ENCODE results near the gene BAG1.

BAG1 gene

DNA sequence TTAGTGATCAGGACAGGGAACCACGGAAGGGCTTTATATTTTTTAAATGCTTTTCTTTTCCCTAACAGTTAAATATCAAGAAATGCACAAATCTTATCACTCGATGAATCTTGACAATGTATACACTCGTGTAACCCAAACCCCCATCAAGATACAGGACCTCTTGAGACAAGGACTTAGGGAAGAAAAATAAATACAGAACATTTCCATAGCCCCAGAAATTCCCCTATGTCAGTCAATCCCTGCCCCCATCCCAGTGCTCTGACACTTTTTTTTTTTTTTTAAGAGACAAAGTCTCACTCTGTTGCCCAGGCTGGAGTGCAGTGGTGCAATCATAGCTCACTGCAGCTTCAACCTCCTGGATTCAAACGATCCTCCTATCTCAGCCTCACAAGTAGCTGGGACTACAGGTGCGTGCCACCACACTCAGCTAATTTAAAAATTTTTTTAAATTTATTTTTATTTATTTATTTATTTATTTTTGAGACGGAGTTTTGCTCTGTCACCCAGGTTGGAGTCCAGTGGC, 21.8 kb downstream of the BAG1 start:
- H3K9me3 Mint-ChIP-seq, result no peaks in the 10 kb centered on the region
- no peak overlapping the region for H3K4me3 Mint-ChIP-seq
- peaks cover 5% of the 10 kb centered on the region for H3K36me3 Mint-ChIP-seq (ENCODE audit: low read depth)
- H3K27me3 Mint-ChIP-seq, result no peaks in the 10 kb centered on the region
- no peaks in the 10 kb centered on the region for H3K4me1 Mint-ChIP-seq (ENCODE audit: low read depth)
- H3K27ac Mint-ChIP-seq, result no peak overlapping the region

- Mint-ChIP-seq H3K36me3 (ENCODE audit: low read depth) (no peaks in the 10 kb centered on the region), H3K4me3 (no peak overlapping the region), H3K9me3 (no peaks in the 10 kb centered on the region), H3K27ac (no peak overlapping the region), H3K27me3 (no peaks in the 10 kb centered on the region), H3K4me1 (ENCODE audit: low read depth) (no peaks in the 10 kb centered on the region)
Observed at GRCh38 chr9:33241298-33241697, 23.2 kb downstream of the BAG1 start.

DNA sequence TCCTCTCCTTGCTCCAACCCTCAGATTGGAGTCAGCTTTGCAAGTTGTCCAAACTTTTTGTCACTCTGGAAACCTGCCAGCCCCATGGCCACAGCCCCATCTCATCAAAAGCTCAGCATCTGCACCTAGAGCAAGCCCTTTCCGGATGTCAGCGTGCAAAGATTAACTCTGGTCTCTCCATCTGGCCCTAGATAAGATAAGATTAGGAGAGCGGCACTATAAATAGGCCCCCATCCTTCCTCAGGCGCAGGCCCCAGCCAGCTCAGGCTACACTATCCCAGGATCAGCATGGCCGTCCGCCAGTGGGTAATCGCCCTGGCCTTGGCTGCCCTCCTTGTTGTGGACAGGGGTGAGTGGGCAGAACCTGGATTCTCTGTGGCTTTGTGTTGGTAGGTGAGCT, 24.6 kb downstream of the BAG1 start, which contains the start of gene SPINK4:
Gene SPINK4, plus strand, starts transcription at position 247 of the 400 bp plus-strand sequence. Its CDS starts 42 bp downstream, at position 289.
- Mint-ChIP-seq H3K4me3 (no peak within 1 kb of the TSS), H3K27ac (peak within 1 kb of the TSS; percentile 70), H3K27me3 (peaks cover 4% of the 10 kb centered on the region)

DNA sequence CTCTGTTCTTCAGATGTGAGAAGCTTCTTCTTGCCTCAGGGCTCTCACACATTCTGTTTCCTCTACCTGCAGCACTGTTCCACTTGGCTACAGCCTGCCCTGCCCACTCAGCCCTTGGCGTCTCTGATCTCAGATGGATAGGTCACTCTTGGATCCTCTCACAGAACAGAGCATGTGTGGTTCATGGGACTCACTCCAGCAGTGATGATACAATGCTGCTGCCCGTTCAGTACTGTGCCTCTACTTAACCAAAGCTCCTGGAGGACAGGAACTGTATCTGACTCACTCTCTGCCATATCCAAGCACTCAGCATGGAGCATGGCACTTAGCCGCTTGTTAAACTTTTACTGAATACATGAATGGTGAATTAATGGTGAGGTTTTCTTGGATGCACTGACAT, 27.9 kb downstream of the BAG1 start:
- no peaks in the 10 kb centered on the region for H3K36me3 Mint-ChIP-seq (ENCODE audit: low read depth)
- H3K4me1 Mint-ChIP-seq (ENCODE audit: low read depth), result no peaks in the 10 kb centered on the region
- H3K9me3 Mint-ChIP-seq, result no peaks in the 10 kb centered on the region
- no peak overlapping the region for H3K27ac Mint-ChIP-seq
- peaks cover 4% of the 10 kb centered on the region for H3K27me3 Mint-ChIP-seq
- no peak overlapping the region for H3K4me3 Mint-ChIP-seq

More for the DNA sequence above, 24.6 kb downstream of the BAG1 start, which contains the start of gene SPINK4:
- H3K36me3 Mint-ChIP-seq (ENCODE audit: low read depth), result no peaks in the 10 kb centered on the region
- H3K9me3 Mint-ChIP-seq, result no peaks in the 10 kb centered on the region
- H3K4me1 Mint-ChIP-seq (ENCODE audit: low read depth), result no peaks in the 10 kb centered on the region

DNA sequence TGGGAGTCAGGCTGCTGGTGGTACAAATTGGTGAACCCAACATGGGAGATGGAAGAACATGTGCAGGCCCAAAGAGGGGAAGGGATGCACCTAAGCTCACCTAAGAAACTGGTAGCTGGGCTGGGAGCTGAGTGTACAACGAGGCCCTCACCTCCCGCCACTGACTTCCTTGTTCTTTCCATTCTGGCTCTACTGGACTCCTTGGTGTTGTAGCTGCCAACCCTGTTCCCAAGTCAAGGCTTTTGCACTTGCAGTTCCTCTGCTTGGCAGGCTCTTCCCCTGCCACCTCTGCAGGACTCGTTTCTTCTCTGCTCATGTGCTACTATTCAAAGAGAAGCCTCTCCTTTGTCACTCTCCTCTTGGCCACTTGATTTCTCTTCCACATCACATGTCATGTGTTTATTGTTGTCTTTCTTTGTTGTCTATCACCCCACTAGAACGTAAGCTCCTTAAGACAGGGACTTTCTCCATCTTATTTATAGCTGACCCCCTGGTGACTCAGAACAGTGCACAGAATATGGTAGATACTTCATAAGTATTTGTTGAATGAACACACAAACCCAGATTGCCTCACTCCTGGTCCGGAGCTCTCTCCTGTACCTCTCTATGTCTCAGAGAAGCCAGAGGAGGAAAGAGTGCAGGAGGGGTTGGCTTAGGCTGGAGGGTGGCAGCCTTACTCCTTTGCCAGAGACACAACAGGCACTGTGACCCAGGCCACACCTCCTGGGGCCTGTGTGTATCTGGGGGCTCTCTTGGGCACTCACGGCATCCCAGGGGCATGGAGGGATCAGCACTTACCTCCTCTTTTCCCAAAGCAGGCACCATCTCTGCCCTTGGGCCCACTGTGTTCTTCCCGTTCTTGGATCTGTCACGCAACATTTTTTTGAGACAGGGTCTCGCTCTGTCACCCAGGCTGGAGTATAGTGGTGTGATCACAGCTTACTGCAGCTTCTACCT, 29.7 kb downstream of the BAG1 start:
- no peak overlapping the region for H3K27ac Mint-ChIP-seq
- H3K4me1 Mint-ChIP-seq (ENCODE audit: low read depth), result no peaks in the 10 kb centered on the region
- no peaks in the 10 kb centered on the region for H3K9me3 Mint-ChIP-seq
- H3K27me3 Mint-ChIP-seq, result peaks cover 4% of the 10 kb centered on the region
- H3K4me3 Mint-ChIP-seq, result no peak overlapping the region
- H3K36me3 Mint-ChIP-seq (ENCODE audit: low read depth), result no peaks in the 10 kb centered on the region

GRCh38 chr9:33233626-33234342, 30.7 kb downstream of the BAG1 start:
- Mint-ChIP-seq H3K9me3 (no peaks in the 10 kb centered on the region), H3K27me3 (peaks cover 4% of the 10 kb centered on the region), H3K4me3 (no peak overlapping the region), H3K27ac (no peak overlapping the region), H3K36me3 (ENCODE audit: low read depth) (no peaks in the 10 kb centered on the region), H3K4me1 (ENCODE audit: low read depth) (no peaks in the 10 kb centered on the region)

GRCh38 chr9:33232815-33233214, 31.7 kb downstream of the BAG1 start:
- Mint-ChIP-seq H3K9me3 (no peaks in the 10 kb centered on the region), H3K4me1 (ENCODE audit: low read depth) (no peaks in the 10 kb centered on the region), H3K36me3 (ENCODE audit: low read depth) (no peaks in the 10 kb centered on the region), H3K4me3 (no peak overlapping the region), H3K27ac (peak overlapping the region; percentile 19), H3K27me3 (peaks cover 4% of the 10 kb centered on the region)

DNA sequence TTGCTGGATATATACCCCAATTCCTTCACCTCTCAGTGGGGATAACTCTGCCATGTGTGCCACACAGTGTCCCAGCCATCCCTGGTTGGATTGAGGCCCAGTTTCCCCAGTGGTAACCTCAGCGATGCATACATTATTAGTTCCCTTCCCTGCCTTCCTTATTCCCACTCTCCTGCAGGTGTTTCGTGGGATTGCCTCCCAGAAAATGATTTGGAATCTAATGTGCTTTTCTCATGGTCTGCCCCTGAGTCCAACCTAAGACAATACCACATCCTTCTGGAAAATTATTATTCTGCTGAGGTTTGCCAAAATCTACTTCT, 32.9 kb downstream of the BAG1 start:
- peaks cover 4% of the 10 kb centered on the region for H3K27me3 Mint-ChIP-seq
- H3K27ac Mint-ChIP-seq, result no peak overlapping the region
- H3K9me3 Mint-ChIP-seq, result no peaks in the 10 kb centered on the region
- no peaks in the 10 kb centered on the region for H3K4me1 Mint-ChIP-seq (ENCODE audit: low read depth)
- H3K36me3 Mint-ChIP-seq (ENCODE audit: low read depth), result no peaks in the 10 kb centered on the region
- no peak overlapping the region for H3K4me3 Mint-ChIP-seq

DNA sequence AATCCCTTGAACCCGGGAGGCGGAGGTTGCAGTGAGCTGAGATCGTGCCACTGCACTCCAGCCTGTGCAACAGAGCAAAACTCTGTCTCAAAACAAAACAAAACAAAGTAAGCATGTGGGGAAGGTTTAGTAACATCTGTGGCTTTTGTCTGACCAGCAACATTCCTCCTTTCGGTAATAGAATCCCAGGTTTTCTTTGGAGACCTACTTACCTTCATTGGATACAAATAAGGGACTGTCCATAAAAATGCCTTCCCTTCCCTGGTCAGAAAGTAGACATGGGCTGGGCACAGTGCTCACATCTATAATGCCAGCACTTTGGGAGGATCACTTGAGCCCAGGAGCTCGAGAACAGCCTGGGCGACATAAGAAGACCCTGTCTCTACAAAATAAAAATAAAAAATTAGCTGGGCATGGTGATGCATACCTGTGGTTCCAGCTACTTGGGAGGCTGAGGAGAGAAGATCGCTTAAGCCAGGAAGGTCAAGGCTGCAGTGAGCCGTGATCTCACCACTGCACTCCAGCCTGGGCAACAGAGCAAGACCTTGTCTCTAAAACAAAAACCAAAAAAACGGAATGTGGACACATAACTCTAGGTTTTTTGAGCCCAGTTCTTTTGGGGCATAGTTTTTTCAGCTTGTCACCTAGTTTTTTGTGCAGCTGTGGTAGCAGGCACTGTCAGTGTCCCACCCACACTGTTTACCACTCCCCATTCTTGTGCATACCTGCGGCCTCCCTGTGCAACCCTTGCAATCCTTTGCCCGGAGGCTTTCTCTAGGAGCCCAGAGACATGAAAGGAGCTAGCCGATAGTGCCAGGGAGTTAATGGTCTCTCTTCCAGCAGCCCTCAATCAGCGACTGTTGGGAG, 33.5 kb downstream of the BAG1 start:
- Mint-ChIP-seq H3K9me3 (no peaks in the 10 kb centered on the region), H3K4me1 (ENCODE audit: low read depth) (peaks cover under 1% of the 10 kb centered on the region), H3K36me3 (ENCODE audit: low read depth) (no peaks in the 10 kb centered on the region), H3K27ac (no peak overlapping the region), H3K4me3 (no peak overlapping the region), H3K27me3 (peaks cover 4% of the 10 kb centered on the region)

GRCh38 chr9:33229359-33230114, 35.0 kb downstream of the BAG1 start:
- no peak overlapping the region for H3K4me3 Mint-ChIP-seq
- no peaks in the 10 kb centered on the region for H3K27me3 Mint-ChIP-seq
- H3K36me3 Mint-ChIP-seq (ENCODE audit: low read depth), result no peaks in the 10 kb centered on the region
- no peaks in the 10 kb centered on the region for H3K9me3 Mint-ChIP-seq
- peaks cover 9% of the 10 kb centered on the region for H3K4me1 Mint-ChIP-seq (ENCODE audit: low read depth)
- no peak overlapping the region for H3K27ac Mint-ChIP-seq

GRCh38 chr9:33228606-33229005, 35.9 kb downstream of the BAG1 start:
- Mint-ChIP-seq H3K9me3 (no peaks in the 10 kb centered on the region), H3K4me1 (ENCODE audit: low read depth) (peaks cover 9% of the 10 kb centered on the region), H3K36me3 (ENCODE audit: low read depth) (no peaks in the 10 kb centered on the region), H3K4me3 (no peak overlapping the region), H3K27me3 (no peaks in the 10 kb centered on the region), H3K27ac (no peak overlapping the region)

- Mint-ChIP-seq H3K36me3 (ENCODE audit: low read depth) (no peaks in the 10 kb centered on the region), H3K27ac (no peak overlapping the region), H3K9me3 (no peaks in the 10 kb centered on the region), H3K4me3 (no peak overlapping the region), H3K27me3 (peaks cover 3% of the 10 kb centered on the region), H3K4me1 (ENCODE audit: low read depth) (peaks cover 9% of the 10 kb centered on the region)
Observed at GRCh38 chr9:33227741-33228140, 36.8 kb downstream of the BAG1 start.

- peaks cover 3% of the 10 kb centered on the region for H3K27me3 Mint-ChIP-seq
- H3K27ac Mint-ChIP-seq, result peak overlapping the region; percentile 11
- H3K9me3 Mint-ChIP-seq, result no peaks in the 10 kb centered on the region
- peaks cover 9% of the 10 kb centered on the region for H3K4me1 Mint-ChIP-seq (ENCODE audit: low read depth)
- H3K36me3 Mint-ChIP-seq (ENCODE audit: low read depth), result no peaks in the 10 kb centered on the region
- H3K4me3 Mint-ChIP-seq, result no peak overlapping the region
Observed at GRCh38 chr9:33227008-33227398, 37.5 kb downstream of the BAG1 start.
